CD4-positive, alpha-beta T cell treated with Interleukin-1 beta for 1 hour (primary cell): ENCODE measurements around the gene ATP13A3.
"Not testable (repeated sequence)": the region's sequence is repeated elsewhere in the genome, so short reads cannot be mapped to it uniquely, and the experiment has no call there.

Source experiments
- DNase-seq, 2 donors: peaks; one replicate each; pipeline ENCODE4 v3.0.0-alpha.2; 2020 to 2022

ATP13A3 gene

GRCh38 chr3:194499516-194499915, 12.7 kb upstream of the ATP13A3 start:
- DNase-seq = not testable (repeated sequence)

- DNase-seq = peak in 1 of 2 donors; percentile 10
Observed at GRCh38 chr3:194497799-194498575, 11.2 kb upstream of the ATP13A3 start.

DNA sequence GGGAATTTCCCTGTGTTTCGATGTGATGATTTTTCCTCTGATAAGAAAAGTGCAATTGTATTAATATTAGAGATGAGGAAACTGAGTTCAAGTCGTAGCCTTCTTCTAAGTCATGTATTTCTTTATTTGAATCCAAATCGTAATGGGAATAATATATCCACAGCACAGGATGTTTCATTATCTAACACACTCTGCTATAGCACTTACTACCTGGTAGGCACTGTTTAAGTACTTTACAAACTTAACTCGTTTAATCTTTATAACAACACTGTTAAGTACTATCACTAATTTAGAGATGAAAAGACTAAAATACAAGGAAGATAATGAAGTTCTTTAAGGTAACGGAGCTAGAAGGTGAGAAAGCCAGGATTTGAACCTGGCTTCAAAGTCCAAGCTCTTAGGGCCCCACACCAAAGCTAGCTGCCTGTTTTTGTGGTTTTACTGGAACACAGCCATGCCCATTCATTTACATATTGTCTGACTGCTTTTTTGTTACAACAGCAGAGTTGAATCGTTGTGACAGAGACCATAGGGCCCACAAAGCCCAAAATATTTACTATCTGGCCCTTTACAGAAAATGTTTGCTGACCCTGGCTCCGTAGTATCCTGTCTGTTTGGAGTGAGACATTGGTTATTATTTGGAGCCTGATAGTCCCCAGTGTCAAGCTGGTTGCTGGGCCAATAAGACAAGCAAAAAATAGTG, 9.6 kb upstream of the ATP13A3 start:
- no peak for DNase-seq

DNA sequence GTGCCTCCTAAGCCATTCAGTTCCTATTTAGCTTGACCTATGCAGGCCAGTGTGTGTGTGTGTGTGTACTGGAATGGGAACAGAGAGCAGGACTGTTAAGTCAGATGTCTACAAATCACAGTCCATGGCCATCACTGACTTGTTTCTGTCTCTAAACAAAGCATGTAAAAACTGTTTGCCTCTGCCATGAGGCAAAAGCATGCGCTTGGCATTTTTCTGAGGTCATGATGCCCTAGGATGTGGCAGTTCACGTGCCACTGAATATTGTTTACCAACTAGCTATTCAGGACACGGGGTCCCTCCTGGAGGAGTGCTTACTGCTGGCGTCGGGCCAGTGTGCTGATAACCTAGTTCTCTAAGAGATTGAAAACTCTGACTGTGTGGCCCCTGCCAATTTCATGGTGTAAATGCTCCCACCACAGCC, 8.2 kb upstream of the ATP13A3 start:
- DNase-seq = no peak

- not testable (repeated sequence) for DNase-seq
Observed at GRCh38 chr3:194493995-194494927, 7.5 kb upstream of the ATP13A3 start.

- peak in 1 of 2 donors; percentile 34 for DNase-seq
Observed at GRCh38 chr3:194492001-194492400, 5.2 kb upstream of the ATP13A3 start.

- DNase-seq = peak in 1 of 2 donors; percentile 36
Observed at GRCh38 chr3:194489736-194490612, 3.2 kb upstream of the ATP13A3 start.

DNA sequence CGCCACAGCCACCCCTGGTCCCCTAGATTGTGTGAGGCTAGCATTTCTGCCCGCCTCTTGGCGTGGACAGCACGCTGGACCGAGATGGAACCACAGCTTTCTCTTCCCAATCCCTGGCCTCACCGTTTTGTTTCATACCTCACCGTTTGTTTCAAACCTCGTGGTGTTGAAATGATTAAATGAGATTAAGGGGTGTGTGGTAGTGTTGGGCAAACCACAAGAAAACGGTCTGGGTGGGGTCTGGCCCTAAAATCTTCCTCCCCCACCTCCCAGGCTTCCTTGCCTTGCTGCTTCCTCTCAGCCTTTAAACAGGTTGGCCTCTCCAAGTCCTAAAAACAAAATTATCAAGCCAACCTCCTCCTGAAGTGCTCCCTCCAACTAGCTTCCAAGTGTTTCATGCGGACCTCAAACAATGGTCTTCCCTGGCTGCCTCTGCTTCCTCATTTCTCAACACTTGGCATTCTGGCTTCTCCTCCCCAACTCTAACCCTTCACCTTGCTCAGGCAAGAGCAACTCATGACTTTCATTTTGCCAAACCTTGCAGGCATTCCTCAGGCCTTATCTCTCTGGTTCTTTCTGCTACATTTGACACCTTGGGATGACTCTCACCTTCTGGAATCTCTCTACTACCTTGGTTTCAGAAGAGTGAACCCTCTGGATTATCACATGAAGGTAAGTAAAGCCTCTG, 1.4 kb upstream of the ATP13A3 start:
- peak in 1 of 2 donors; percentile 22 for DNase-seq

GRCh38 chr3:194487289-194488054, 670 bp upstream of the ATP13A3 start:
- DNase-seq = peak; percentile 36 to 39

GRCh38 chr3:194485881-194486539, 792 bp downstream of the ATP13A3 start:
- DNase-seq = peak; percentile 61 to 68

DNA sequence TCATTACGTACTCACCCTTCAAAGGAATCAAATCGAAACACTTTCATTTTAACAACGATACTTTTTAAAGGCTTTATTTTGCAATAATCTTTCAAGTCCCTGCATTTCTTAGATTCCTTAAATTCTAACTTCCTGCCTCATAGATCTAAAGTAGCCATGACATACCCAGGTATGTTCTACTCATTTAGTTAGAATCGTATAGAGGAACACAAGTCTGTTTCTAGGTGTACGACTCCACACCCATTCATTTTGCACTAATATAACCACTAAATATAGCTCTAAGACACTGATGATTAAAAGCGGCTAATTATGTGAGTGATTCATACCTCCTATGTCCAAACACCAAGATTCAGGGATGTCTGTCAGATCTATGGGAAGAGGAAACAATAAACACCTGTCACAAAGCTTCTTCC, 1.3 kb downstream of the ATP13A3 start:
- DNase-seq = no peak

DNA sequence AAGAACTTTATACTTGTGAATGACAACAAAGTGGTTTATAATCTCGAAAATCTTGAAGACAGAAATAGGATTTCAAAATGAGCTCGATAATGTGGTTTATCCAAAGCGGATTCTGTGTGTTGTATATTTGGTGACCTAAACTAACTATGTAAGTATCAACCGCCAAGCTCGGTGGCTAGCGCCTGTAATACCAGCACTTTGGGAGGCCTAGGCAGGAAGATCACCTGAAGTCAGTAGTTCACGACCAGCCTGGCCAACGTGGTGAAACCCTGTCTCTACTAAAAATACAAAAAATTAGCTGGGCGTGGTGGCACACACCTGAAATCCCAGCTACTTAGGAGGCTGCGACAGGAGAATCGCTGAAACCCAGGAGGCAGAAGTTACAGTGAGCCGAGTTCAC, 2.2 kb downstream of the ATP13A3 start:
- DNase-seq = no peak

DNA sequence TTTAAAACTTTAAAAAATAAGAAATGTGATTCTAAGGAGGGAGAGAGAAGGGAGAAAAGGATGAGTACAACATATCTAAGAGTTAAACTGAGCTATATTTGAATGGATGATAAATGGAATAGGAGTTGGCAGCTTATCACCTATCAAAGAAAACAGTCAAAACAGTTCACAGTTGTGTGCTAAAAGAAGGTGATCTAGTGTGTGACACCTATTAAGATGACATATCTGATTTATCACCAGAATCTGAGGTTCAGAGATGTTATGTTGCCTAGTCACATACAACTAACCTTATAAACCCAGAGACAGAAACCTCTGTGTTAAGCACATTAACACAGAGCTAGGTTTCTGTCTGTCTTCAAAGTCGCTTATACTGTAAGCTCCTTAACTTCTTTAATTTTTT, 3.0 kb downstream of the ATP13A3 start:
- DNase-seq = no peak

DNA sequence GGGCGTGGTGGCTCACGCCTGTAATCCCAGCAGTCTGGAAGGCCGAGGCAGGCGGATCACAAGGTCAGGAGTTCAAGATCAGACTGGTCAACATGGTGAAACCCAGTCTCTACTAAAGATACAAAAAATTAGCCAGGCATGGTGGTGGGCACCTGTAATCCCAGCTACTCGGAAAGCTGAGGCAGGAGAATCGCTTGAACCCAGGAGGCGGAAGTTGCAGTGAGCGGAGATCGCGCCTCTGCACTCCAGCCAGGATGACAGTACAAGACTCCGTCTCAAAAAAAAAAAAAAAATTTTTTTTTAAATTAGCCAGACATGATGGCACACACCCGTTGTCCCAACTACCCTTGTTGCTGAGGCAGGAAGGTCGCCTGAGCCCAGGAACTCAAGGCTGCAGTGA, 4.0 kb downstream of the ATP13A3 start:
- DNase-seq = not testable (repeated sequence)

- no peak for DNase-seq
Observed at GRCh38 chr3:194482196-194482593, 4.6 kb downstream of the ATP13A3 start.

DNA sequence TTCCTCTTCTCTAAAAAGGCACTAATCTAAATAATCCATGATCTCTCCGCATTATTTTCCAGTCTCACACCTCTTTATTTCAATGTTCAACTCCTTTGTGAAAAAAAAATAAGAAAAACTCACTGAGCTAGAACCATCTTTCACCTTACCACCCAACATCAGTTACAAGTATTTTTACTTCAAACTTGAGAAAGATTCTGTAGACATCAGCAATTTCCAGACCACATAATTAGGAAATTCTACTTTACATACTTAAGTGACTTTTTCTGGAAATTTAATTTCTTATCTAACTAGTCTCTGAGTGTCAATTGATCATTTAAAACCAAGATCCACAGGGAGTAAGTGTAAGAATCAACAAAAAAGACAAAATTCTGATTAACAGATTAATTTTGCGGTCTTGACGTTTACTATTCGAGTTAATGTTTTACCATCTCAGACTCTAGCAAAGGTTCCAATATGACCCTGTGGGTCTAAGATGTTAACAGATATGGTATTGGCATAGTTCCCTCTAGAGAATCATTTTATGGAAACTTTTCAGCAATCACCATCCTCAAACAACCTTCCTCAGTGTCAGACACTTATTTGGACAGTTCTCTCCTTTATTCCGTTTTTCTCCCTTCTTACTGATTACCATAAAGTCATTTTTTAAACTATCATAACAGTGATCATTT, 5.1 kb downstream of the ATP13A3 start:
- no peak for DNase-seq

DNA sequence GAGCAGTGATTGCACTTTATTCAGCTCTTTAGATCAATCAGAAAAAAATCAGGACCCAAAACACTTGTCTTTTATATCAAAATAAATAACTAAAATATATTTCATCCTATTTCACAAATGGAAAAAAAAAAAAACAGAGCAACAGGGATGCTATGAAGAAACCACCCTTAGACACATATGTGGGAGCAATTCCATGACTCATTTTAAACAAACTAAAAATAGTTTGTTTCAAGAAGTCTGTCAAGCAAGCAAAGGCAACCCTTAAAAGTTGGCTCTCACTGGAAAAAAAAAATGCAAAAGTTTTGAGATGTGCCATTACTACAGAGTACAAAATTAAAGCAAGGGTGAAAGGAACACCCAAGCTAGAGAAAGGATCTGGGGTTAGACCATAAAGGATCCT, 5.7 kb downstream of the ATP13A3 start:
- no peak for DNase-seq

- no peak for DNase-seq
Observed at GRCh38 chr3:194476784-194477183, 10.0 kb downstream of the ATP13A3 start.

DNA sequence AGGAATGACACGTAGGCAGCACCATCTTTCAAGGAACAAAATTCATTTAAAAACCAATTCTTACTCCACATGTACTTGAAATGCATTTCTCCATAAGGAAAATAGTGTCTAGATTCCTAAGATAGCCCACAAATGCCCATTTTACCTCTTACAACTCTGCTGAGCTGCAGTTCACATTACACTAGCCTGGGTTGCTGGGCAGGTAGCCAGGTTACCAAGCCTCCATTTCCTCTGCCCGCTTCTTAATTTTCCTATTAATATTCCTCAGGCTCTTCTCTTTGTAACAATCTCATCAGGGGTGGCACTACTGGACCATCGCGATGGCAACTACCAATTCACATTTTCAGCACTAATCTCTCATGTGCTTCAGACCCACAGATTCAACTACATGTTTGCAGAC, 10.8 kb downstream of the ATP13A3 start:
- no peak for DNase-seq
